HepG2 (cell line): ENCODE results near the gene USP7. TPM values are rescaled to one million over a fixed set of nuclear protein-coding genes. Genes with fewer than 3 reads are reported as not detected.

Experiments used
- DNMT3B ChIP-seq: conservative IDR thresholded peaks from 2 replicates; pipeline ENCODE4 v1.6.1; 2016; ENCODE audit warnings: missing biosample characterization, control low read depth
- DR1 ChIP-seq: sonication (generic); formaldehyde crosslinking; IDR thresholded peaks from 2 replicates; pipeline ENCODE4 v1.8.0; 2021; ENCODE audit warnings: mild to moderate bottlenecking, missing genetic modification reagents, inconsistent platforms
- FOXO4 ChIP-seq: sonication (generic); formaldehyde crosslinking; conservative IDR thresholded peaks from 2 replicates; pipeline ENCODE4 v1.8.1; 2023; ENCODE audit warnings: missing genetic modification reagents
- HIC2 ChIP-seq: sonication (generic); formaldehyde crosslinking; IDR thresholded peaks from 2 replicates; pipeline ENCODE4 v1.9.0; 2022; ENCODE audit warnings: low read depth, missing genetic modification reagents
- HNF4G ChIP-seq, 2 experiments: sonication (generic) in 1 of 2; formaldehyde crosslinking in 1 of 2; IDR thresholded peaks; 2 replicates each; pipeline versions ENCODE4 v1.4.0 to v1.6.1; 2011 to 2020; ENCODE audit warnings: borderline replicate concordance in 2 of 2, low read depth in 2 of 2, mild to moderate bottlenecking in 2 of 2, low read length in 1 of 2, missing genetic modification reagents in 1 of 2, moderate library complexity in 1 of 2
- KLF6 ChIP-seq: IDR thresholded peaks from 2 replicates; pipeline ENCODE4 v1.8.0; 2016; ENCODE audit warnings: missing biosample characterization, missing genetic modification reagents
- MEF2D ChIP-seq: sonication (generic); formaldehyde crosslinking; IDR thresholded peaks from 2 replicates; pipeline ENCODE4 v1.5.1; 2020; ENCODE audit warnings: mild to moderate bottlenecking, missing genetic modification reagents
- NR0B2 ChIP-seq: sonication (generic); formaldehyde crosslinking; IDR thresholded peaks from 2 replicates; pipeline ENCODE4 v1.4.0; 2020; ENCODE audit warnings: mild to moderate bottlenecking, missing genetic modification reagents
- RAD51 ChIP-seq: fragments of 450-650 bp; IDR thresholded peaks from 2 replicates; pipeline ENCODE4 v1.6.1; 2016; ENCODE audit warnings: borderline replicate concordance
- SAP130 ChIP-seq: IDR thresholded peaks from 2 replicates; pipeline ENCODE4 v1.6.1; 2016; ENCODE audit warnings: low read depth
- SP5 ChIP-seq: IDR thresholded peaks from 2 replicates; pipeline ENCODE4 v1.6.1; 2016; ENCODE audit warnings: low read depth, borderline replicate concordance
- SRF ChIP-seq: IDR thresholded peaks from 2 replicates; pipeline ENCODE4 v1.6.1; 2011; ENCODE audit warnings: mild to moderate bottlenecking, low read depth, low read length, moderate library complexity
- TCF7L2 ChIP-seq: IDR thresholded peaks from 2 replicates; pipeline ENCODE4 v1.6.1; 2011; ENCODE audit warnings: mild to moderate bottlenecking, low read depth, low read length, moderate library complexity
- TGIF2 ChIP-seq: IDR thresholded peaks from 2 replicates; pipeline ENCODE4 v1.6.1; 2016; ENCODE audit warnings: control low read depth, missing compliant biosample characterization
- ZBTB1 ChIP-seq: sonication (generic); formaldehyde crosslinking; IDR thresholded peaks from 2 replicates; pipeline ENCODE4 v1.4.0; 2020; ENCODE audit warnings: missing genetic modification reagents, borderline replicate concordance
- ZNF180 ChIP-seq: sonication (generic); formaldehyde crosslinking; IDR thresholded peaks from 2 replicates; pipeline ENCODE4 v1.4.0; 2020; ENCODE audit warnings: low read depth, missing genetic modification reagents, borderline replicate concordance
- ZNF331 ChIP-seq: sonication (generic); formaldehyde crosslinking; IDR thresholded peaks from 2 replicates; pipeline ENCODE4 v1.4.0; 2020; ENCODE audit warnings: missing genetic modification reagents
- ZNF784 ChIP-seq: sonication (generic); formaldehyde crosslinking; IDR thresholded peaks from 2 replicates; pipeline ENCODE4 v1.5.1; 2020; ENCODE audit warnings: missing genetic modification reagents, mild to moderate bottlenecking, borderline replicate concordance
- ZUFSP ChIP-seq: sonication (generic); formaldehyde crosslinking; IDR thresholded peaks from 2 replicates; pipeline ENCODE4 v1.9.0; 2021; ENCODE audit warnings: missing genetic modification reagents, mild to moderate bottlenecking, borderline replicate concordance
- polyA plus RNA-seq, 8 experiments: library from polyadenylated mRNA; depleted of rRNA in 3 of 8; stranded (reverse) in 7 of 8; unstranded in 1 of 8; fragments of >200 nt; fragmentation: Illumina TruSeq in 4 of 8; extraction: Trizol in 4 of 8; gene quantifications; 2 replicates each; pipeline versions ENCODE4 v1.2.1 to v1.2.3, GENCODE V29; 2011 to 2016; ENCODE audit warnings: low read depth in 4 of 8, missing spikeins in 1 of 8, mixed read lengths in 1 of 8; ENCODE audit not compliant: insufficient read depth in 1 of 8
- total RNA-seq, 5 experiments: library from RNA; depleted of rRNA; stranded (reverse); fragments of >200 nt; fragmentation: Illumina TruSeq; extraction: Trizol; gene quantifications; 2 replicates each; pipeline ENCODE4 v1.2.3, GENCODE V29; 2016; ENCODE audit warnings: low read depth in 1 of 5

The USP7 gene
- total and polyA plus RNA-seq, 2 of the 13 experiments (the other 11 are each of a cell fraction or from before 2014, with no cell fraction given), result 52.5 to 173 TPM

GRCh38 chr16:8850279-8850885, 113.3 kb downstream of the USP7 start (continued):
- no peak for TF ChIP-seq TCF7L2
- TF ChIP-seq ZNF180 (CRISPR knock-in tag), result peak; percentile 82; the same call in 1 of the 2 replicates
- TF ChIP-seq MEF2D, result peak; percentile 90
- 0 out of 2 replicates have a peak, but pooled peaks have one; percentile 34 for TF ChIP-seq TGIF2 (CRISPR knock-in tag)
- peak; percentile 90 for TF ChIP-seq HIC2 (CRISPR knock-in tag)
- peak; percentile 95 for TF ChIP-seq SAP130 (CRISPR knock-in tag)
- 0 out of 2 replicates have a peak, but pooled peaks have one; percentile 37 for TF ChIP-seq HNF4G (IDR thresholded peaks at IDR 0.05; ENCODE audit: borderline replicate concordance, low read depth, low read length)
- 0 out of 2 replicates have a peak, but pooled peaks have one; percentile 14 for TF ChIP-seq HNF4G (CRISPR knock-in tag; IDR thresholded peaks at IDR 0.05; ENCODE audit: borderline replicate concordance, low read depth)
- no peak for TF ChIP-seq SRF
- TF ChIP-seq KLF6 (CRISPR knock-in tag), result peak; percentile 89; the same call in 1 of the 2 replicates
- TF ChIP-seq NR0B2 (CRISPR knock-in tag), result 0 out of 2 replicates have a peak, but pooled peaks have one; percentile 21
- no peak for TF ChIP-seq RAD51
- TF ChIP-seq ZBTB1, result 0 out of 2 replicates have a peak, but pooled peaks have one; percentile 22
- peak; percentile 91 for TF ChIP-seq ZNF784
- peak; percentile 95 for TF ChIP-seq ZNF331 (CRISPR knock-in tag)
- TF ChIP-seq ZUFSP (CRISPR knock-in tag), result 0 out of 2 replicates have a peak, but pooled peaks have one; percentile 33
- peak; percentile 80 for TF ChIP-seq SP5
- TF ChIP-seq DNMT3B (CRISPR knock-in tag), result no peak
- TF ChIP-seq FOXO4 (CRISPR knock-in tag), result no peak
- TF ChIP-seq DR1 (CRISPR knock-in tag), result peak; percentile 39; the same call in 1 of the 2 replicates
